ENCODE measurements around the gene ALPK3.
A peak's percentile ranks its signal among the peaks of the same experiment; 100 is the strongest.

The ALPK3 gene

GRCh38 chr15:84859144-84859543, 42.0 kb downstream of the ALPK3 start:
- no peaks in the 10 kb centered on the region for H3K27me3 ChIP-seq (ENCODE audit: insufficient read depth, poor library complexity, severe bottlenecking)
- peaks cover 22% of the 10 kb centered on the region for H3K4me1 ChIP-seq (ENCODE audit: insufficient read depth, poor library complexity, severe bottlenecking)
- no peak for TF ChIP-seq CTCF (IDR thresholded peaks at IDR 0.05; ENCODE audit: poor library complexity, severe bottlenecking)
- H3K4me3 ChIP-seq (ENCODE audit: severe bottlenecking), result no peak overlapping the region
- ATAC-seq (ENCODE audit: low read depth) (peak; percentile 95), DNase-seq (ENCODE audit: low spot score) (no peak)
- no peaks in the 10 kb centered on the region for H3K9me3 ChIP-seq (ENCODE audit: severe bottlenecking)
- no peaks in the 10 kb centered on the region for H3K36me3 ChIP-seq (ENCODE audit: low read depth)
- peak overlapping the region; percentile 37 for H3K27ac ChIP-seq (ENCODE audit: poor library complexity, severe bottlenecking)

DNA sequence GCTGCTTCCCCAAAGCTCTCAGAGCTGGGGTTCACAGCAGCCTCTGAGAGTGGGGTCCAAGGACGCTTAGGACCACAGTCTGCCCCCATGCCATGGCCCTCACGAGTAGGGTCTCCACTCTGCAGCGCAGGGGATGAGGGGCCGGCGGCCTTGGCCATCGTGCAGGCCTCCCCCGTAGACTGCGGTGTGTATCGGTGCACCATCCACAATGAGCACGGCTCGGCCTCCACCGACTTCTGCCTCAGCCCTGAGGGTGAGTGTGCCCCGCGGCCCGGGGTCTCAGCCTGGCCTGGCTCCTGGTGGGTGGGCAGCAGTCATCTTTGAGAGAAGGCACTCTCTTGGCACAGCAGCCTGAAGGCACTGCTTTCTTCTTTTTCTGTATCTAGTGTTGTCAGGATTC, 42.5 kb downstream of the ALPK3 start:
- H3K36me3 ChIP-seq (ENCODE audit: low read depth), result no peaks in the 10 kb centered on the region
- no peak for TF ChIP-seq CTCF (IDR thresholded peaks at IDR 0.05; ENCODE audit: poor library complexity, severe bottlenecking)

DNA sequence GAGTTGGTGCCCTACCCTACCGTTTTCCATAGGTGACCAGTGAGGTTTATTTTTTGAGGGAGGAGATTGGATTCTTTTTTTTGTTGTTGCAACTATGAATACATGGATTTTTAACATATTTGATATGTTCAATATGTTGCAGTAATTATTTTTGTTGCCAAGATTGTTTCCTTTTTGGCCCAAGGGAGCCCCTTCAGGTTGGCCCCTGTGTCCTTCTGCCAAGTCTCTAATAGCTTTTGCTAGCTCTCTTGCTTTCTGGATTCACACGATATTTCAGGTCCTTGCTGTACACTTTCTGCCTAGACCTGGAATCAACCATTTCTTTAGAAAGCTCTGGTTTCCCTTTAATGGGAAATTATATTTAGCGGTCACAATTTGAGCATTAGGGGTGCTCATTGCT, 44.6 kb downstream of the ALPK3 start:
- no peaks in the 10 kb centered on the region for H3K27me3 ChIP-seq (ENCODE audit: insufficient read depth, poor library complexity, severe bottlenecking)
- H3K4me1 ChIP-seq (ENCODE audit: insufficient read depth, poor library complexity, severe bottlenecking), result peaks cover 22% of the 10 kb centered on the region
- no peak overlapping the region for H3K4me3 ChIP-seq (ENCODE audit: severe bottlenecking)
- DNase-seq (ENCODE audit: low spot score) (no peak), ATAC-seq (ENCODE audit: low read depth) (no peak)
- no peak for TF ChIP-seq CTCF (IDR thresholded peaks at IDR 0.05; ENCODE audit: poor library complexity, severe bottlenecking)
- no peak overlapping the region for H3K27ac ChIP-seq (ENCODE audit: poor library complexity, severe bottlenecking)
- no peaks in the 10 kb centered on the region for H3K9me3 ChIP-seq (ENCODE audit: severe bottlenecking)
- H3K36me3 ChIP-seq (ENCODE audit: low read depth), result no peaks in the 10 kb centered on the region

More for the DNA sequence above, 42.5 kb downstream of the ALPK3 start:
- no peak overlapping the region for H3K4me3 ChIP-seq (ENCODE audit: severe bottlenecking)
- no peaks in the 10 kb centered on the region for H3K9me3 ChIP-seq (ENCODE audit: severe bottlenecking)
- peaks cover 22% of the 10 kb centered on the region for H3K4me1 ChIP-seq (ENCODE audit: insufficient read depth, poor library complexity, severe bottlenecking)
- no peaks in the 10 kb centered on the region for H3K27me3 ChIP-seq (ENCODE audit: insufficient read depth, poor library complexity, severe bottlenecking)
- peak overlapping the region; percentile 37 for H3K27ac ChIP-seq (ENCODE audit: poor library complexity, severe bottlenecking)
- no peak for DNase-seq (ENCODE audit: low spot score)
- no peak for ATAC-seq (ENCODE audit: low read depth)

DNA sequence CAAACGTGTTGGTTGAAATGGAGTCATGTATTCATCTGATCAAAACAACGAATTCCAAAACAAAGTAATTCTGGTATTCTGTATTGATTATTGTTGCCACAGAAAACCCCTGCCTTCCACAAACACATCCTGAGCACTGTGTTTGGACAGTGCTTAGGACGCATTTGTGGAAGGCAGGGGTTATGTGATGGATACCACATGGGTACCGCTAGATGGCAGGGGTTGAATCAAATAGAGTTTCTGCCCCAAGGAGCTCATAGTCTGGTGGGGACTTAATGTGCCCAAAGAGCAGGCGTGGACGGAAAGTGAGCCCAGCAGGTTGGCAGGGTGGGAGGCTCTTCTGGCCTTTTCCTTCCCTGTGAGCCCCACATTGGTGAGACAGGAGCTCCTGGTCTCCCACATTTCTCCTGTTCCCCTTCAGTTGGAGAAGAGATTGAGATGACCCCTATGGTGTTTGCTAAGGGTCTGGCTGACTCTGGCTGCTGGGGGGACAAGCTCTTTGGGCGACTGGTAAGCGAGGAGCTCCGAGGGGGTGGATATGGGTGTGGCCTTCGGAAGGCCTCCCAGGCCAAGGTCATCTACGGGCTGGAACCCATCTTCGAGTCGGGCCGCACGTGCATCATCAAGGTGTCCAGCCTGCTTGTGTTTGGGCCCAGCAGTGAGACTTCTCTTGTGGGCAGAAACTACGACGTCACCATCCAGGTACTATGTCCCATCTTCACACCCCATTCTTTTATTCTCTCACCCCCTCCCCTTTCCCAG, 45.2 kb downstream of the ALPK3 start:
- Histone ChIP-seq H3K36me3 (ENCODE audit: low read depth) (no peaks in the 10 kb centered on the region), H3K4me1 (ENCODE audit: insufficient read depth, poor library complexity, severe bottlenecking) (peaks cover 22% of the 10 kb centered on the region), H3K27me3 (ENCODE audit: insufficient read depth, poor library complexity, severe bottlenecking) (no peaks in the 10 kb centered on the region), H3K4me3 (ENCODE audit: severe bottlenecking) (no peak overlapping the region), H3K27ac (ENCODE audit: poor library complexity, severe bottlenecking) (no peak overlapping the region), H3K9me3 (ENCODE audit: severe bottlenecking) (no peaks in the 10 kb centered on the region)
- no peak for ATAC-seq (ENCODE audit: low read depth)
- no peak for TF ChIP-seq CTCF (IDR thresholded peaks at IDR 0.05; ENCODE audit: poor library complexity, severe bottlenecking)
- DNase-seq (ENCODE audit: low spot score), result no peak
